Measurements from ENCODE around the gene FAM98C.
A peak's percentile ranks its signal among the peaks of the same experiment; 100 is the strongest.

Gene FAM98C

DNA sequence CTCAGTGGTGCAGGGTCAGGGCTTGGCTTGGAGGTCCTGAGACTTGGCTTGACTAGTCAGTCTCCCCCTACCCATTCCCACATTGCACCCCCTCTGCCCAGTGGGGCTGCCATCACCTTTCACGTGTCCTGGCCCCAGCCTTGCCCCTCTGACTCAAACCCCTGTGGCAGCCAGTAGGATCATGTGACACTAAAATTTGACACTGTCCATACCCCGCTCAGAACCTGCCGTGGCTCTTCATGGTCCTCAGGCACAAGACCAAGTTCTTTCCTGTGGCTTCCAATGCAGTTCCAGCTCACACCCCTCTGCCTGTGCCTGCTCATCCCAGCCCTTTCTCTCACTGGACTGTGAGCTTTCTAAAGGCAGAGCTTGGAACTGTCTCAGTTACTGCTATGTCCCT is 26.3 kb upstream of the FAM98C start:
- no peak for TF ChIP-seq CTCF (IDR thresholded peaks at IDR 0.05; ENCODE audit: low read depth, low read length, missing control alignments)
- peak overlapping the region; percentile 97 for H3K4me3 ChIP-seq (replicated peaks; ENCODE audit: low read depth, low read length)
- DNase-seq (ENCODE audit: extremely low read depth, low read depth) = no peak

DNA sequence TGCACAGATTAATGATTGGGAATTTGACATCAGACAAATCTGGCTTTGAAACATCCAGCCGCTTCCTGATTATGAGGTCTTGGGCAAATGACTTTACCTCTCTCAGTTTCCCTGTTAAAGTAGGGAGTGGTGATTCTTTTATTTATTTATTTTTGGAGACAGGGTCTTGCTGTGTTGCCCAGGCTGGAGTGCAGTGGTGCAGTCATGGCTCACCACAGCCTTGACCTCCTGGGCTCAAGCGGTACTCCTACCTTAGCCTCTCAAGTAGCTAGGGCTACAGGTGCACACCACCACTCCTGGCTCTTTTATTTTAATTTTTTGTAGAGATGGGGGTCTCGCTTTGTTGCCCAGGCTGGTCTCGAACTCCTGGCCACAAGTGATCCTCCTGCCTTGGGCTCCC is 25.8 kb upstream of the FAM98C start:
- no peak for DNase-seq (ENCODE audit: extremely low read depth, low read depth)
- 0 out of 2 replicates have a peak overlapping the region, but pooled peaks have one; percentile 97 for H3K4me3 ChIP-seq (replicated peaks; ENCODE audit: low read depth, low read length)
- no peak for TF ChIP-seq CTCF (IDR thresholded peaks at IDR 0.05; ENCODE audit: low read depth, low read length, missing control alignments)

DNA sequence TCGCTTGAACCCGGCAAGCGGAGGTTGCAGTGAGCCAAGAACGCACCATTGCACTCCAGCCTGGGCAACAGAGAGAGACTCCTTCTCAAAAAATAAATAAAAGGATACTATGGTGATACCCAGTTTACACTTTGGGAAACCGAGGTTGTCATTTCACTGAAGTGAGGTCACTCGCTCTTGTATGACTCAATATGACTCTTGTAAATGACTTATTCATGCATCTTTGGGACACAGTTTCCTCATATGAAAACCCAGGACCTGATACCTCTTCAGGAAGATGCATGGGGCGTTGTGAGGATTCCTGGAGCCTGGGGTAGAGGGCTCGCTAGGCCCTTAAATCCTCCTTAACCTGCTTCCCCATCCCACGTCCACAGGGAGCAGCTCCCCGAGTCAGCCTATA is 24.0 kb upstream of the FAM98C start:
- DNase-seq (ENCODE audit: extremely low read depth, low read depth) = no peak
- TF ChIP-seq CTCF (IDR thresholded peaks at IDR 0.05; ENCODE audit: low read depth, low read length, missing control alignments) = no peak
- no peak overlapping the region for H3K4me3 ChIP-seq (replicated peaks; ENCODE audit: low read depth, low read length)

DNA sequence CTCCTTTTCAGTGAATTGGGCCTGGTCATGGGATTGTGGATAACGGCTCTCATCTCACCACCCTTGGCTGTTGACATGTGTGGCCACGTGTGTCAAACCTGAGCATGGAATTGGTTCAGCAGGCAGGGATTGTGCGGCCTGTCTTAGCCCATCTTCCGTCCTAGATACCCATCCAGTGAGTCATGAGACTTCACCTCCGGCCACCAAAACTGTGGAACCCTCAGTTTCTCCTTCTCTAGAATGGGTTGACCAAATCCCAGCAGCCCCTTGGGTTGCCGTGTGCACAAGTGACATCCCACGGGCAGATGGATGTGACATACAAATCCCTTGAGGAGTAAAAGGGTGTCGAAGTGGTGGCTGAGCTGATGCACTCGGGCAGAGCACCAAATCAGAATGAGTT is 21.8 kb upstream of the FAM98C start:
- DNase-seq (ENCODE audit: extremely low read depth, low read depth) = no peak
- TF ChIP-seq CTCF (IDR thresholded peaks at IDR 0.05; ENCODE audit: low read depth, low read length, missing control alignments) = no peak
- no peak overlapping the region for H3K4me3 ChIP-seq (replicated peaks; ENCODE audit: low read depth, low read length)

DNA sequence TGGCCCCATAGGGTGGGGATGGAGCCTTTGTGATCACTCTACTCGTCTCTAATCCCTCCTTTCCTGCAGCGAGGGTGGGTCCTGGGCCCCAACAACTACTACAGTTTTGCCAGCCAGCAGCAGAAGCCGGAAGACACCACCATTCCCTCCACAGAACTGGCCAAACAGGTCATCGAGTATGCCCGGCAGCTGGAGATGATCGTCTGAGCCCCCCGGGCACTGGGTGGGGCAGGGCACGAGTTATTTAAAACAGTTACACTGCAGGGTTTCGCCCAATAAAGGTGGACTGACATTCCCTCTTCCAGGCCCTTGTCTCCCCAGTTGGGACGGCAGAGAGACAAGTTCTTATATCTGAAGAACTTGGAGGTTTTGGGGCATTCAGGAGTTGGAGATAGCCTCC is 19.7 kb upstream of the FAM98C start:
- H3K4me3 ChIP-seq (replicated peaks; ENCODE audit: low read depth, low read length) = no peak overlapping the region
- no peak for DNase-seq (ENCODE audit: extremely low read depth, low read depth)
- TF ChIP-seq CTCF (IDR thresholded peaks at IDR 0.05; ENCODE audit: low read depth, low read length, missing control alignments) = no peak

- H3K4me3 ChIP-seq (replicated peaks; ENCODE audit: low read depth, low read length) = no peak overlapping the region
- TF ChIP-seq CTCF (IDR thresholded peaks at IDR 0.05; ENCODE audit: low read depth, low read length, missing control alignments) = no peak
- no peak for DNase-seq (ENCODE audit: extremely low read depth, low read depth)
These were observed 19.1 kb upstream of the FAM98C start for GRCh38 chr19:38383743-38384142.

All from HFF-Myc (cell line).